SK-N-SH (cell line): Measurements from ENCODE around the gene NFASC. TPM values are rescaled to one million over a fixed set of nuclear protein-coding genes. Genes with fewer than 3 reads are reported as not detected.

ENCODE experiments used
- IRF3 ChIP-seq: fragments of 150-350 bp; IDR thresholded peaks from 2 replicates; pipeline ENCODE4 v1.6.1; 2016; ENCODE audit warnings: mild to moderate bottlenecking, low read depth, low read length
- NFIC ChIP-seq: IDR thresholded peaks from 2 replicates; pipeline ENCODE4 v1.4.0; 2012; ENCODE audit warnings: borderline replicate concordance
- polyA plus RNA-seq, 3 experiments: library from polyadenylated mRNA; depleted of rRNA; stranded (reverse); fragments of >200 nt; gene quantifications; 2 replicates each; pipeline ENCODE4 v1.2.3, GENCODE V29; 2012

The NFASC gene
- polyA plus RNA-seq, 1 of the 3 experiments (the other 2 are of a cell fraction), result 6.0 TPM

DNA sequence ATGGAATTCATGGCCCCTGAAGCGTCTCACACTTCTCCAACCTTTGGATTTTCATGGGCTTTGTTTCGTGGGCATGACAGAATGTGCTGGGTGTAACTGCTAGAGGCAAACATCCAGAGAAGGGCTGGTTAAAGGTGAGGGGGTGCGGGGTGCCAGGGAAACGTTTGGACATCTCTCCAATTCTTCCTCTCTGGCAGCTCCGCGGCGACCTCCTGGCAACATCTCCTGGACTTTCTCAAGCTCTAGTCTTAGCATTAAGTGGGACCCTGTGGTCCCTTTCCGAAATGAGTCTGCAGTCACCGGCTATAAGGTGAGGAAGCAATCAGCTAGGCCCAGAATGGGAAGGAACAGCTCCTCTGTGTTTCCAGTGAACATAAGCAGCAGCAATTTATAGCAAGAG is 201.6 kb downstream of the NFASC start (continued):
- no peak for TF ChIP-seq IRF3
- TF ChIP-seq NFIC, result no peak

Other genes with a start within 250 kb of the NFASC start
- not detected in 2 replicates for gene LRRN2, start 185.1 kb upstream of the NFASC start, polyA plus RNA-seq (2012; rRNA removed)
- 0.02 and 0.03 TPM in 2 replicates for gene CNTN2, start 172.3 kb downstream of the NFASC start, polyA plus RNA-seq (2012; rRNA removed)
- 1.8 and 2.7 TPM in 2 replicates for gene TMEM81, start 213.6 kb downstream of the NFASC start, polyA plus RNA-seq (2012; rRNA removed)